K562 (cell line): Measurements from ENCODE around the gene VSTM2B. TPM values are rescaled to one million over a fixed set of nuclear protein-coding genes. Genes with fewer than 3 reads are reported as not detected.
A peak's percentile ranks its signal among the peaks of the same experiment; 100 is the strongest.

ENCODE experiments used
- ATAC-seq: fragments of 200-7000 bp; cut with Tn5 transposase; 3 replicates; pipeline ENCODE4 v1.9.1; 2020; ENCODE audit warnings: moderate library complexity
- BruUV-seq: library from RNA; stranded (reverse); fragments of 400-500 nt; replicated peaks from 2 replicates; lab custom pipeline; 2021; lab: Mats Ljungman, UMichigan
- CTCF ChIA-PET: fragments of 300-600 bp; formaldehyde crosslinking; extraction: SDS; loops from one replicate; lab custom pipeline; 2021; ENCODE audit warnings: low intra/inter-chr PET ratio; lab: Yijun Ruan, JAX
- POLR2A ChIA-PET: fragments of 300-600, 350-650 bp; sonication (Branson Sonifier 250); formaldehyde crosslinking; extraction: SDS; loops from one replicate; lab custom pipeline; 2021; ENCODE audit warnings: antibody characterized with exemption, inconsistent platforms; lab: Yijun Ruan, JAX
- DNase-seq, 4 experiments: peaks; one replicate each; pipeline versions ENCODE4 v3.0.0 to v3.0.0-alpha.2; 2011 to 2018; ENCODE audit warnings: low spot score in 3 of 4, mixed read lengths in 3 of 4; ENCODE audit errors: extremely low read depth in 1 of 4
- FAIRE-seq: peaks from 2 replicates; lab custom pipeline; 2011; peaks lifted over from hg19 to GRCh38; lab: Jason Lieb, UNC
- H2AFZ ChIP-seq: 2 replicates; pipeline ENCODE4 v1.6.0; 2011; ENCODE audit warnings: low read depth, low read length, control low read depth, inconsistent platforms
- H3K27ac ChIP-seq: fragments of 200-600 bp; 3 replicates; pipeline ENCODE4 v1.8.0; 2011; ENCODE audit warnings: low read depth, mild to moderate bottlenecking, control low read depth, inconsistent platforms, low read length, moderate library complexity, mixed read lengths; ENCODE audit errors: extremely low read depth
- H3K27me3 ChIP-seq, 2 experiments: fragments of 300-600 bp in 1 of 2; 2 replicates in 1 of 2; 3 replicates in 1 of 2; pipeline versions ENCODE4 v1.6.0 to v1.8.0; 2011; ENCODE audit warnings: inconsistent platforms in 2 of 2, low read length in 2 of 2, mild to moderate bottlenecking in 1 of 2, mixed read lengths in 1 of 2, moderate library complexity in 1 of 2; ENCODE audit not compliant: control insufficient read depth in 2 of 2, insufficient read depth in 2 of 2
- H3K36me3 ChIP-seq: fragments of 300-600 bp; 3 replicates; pipeline ENCODE4 v1.8.0; 2011; ENCODE audit warnings: mild to moderate bottlenecking, low read length, inconsistent platforms; ENCODE audit not compliant: control insufficient read depth, insufficient read depth
- H3K4me1 ChIP-seq, 2 experiments: fragments of 200-600 bp in 1 of 2; replicated peaks in 1 of 2; 2 replicates in 1 of 2; 3 replicates in 1 of 2; pipeline versions ENCODE4 v1.5.1 to v1.8.0; 2011; ENCODE audit warnings: inconsistent platforms in 2 of 2, low read length in 2 of 2, mild to moderate bottlenecking in 1 of 2, mixed read lengths in 1 of 2, moderate library complexity in 1 of 2; ENCODE audit not compliant: control insufficient read depth in 2 of 2, insufficient read depth in 2 of 2
- H3K4me2 ChIP-seq: 2 replicates; pipeline ENCODE4 v1.6.1; 2011; ENCODE audit warnings: low read length, control low read depth, inconsistent platforms, mixed read lengths; ENCODE audit not compliant: insufficient read depth
- H3K4me3 ChIP-seq: fragments of 200-600 bp; sonication (generic), shearing (Covaris generic); 2 replicates; pipeline ENCODE4 v1.5.1; 2016; ENCODE audit warnings: control low read depth, inconsistent platforms
- H3K79me2 ChIP-seq: fragments of 200-600 bp; 3 replicates; pipeline ENCODE4 v1.8.0; 2011; ENCODE audit warnings: low read length, inconsistent platforms; ENCODE audit not compliant: control insufficient read depth, insufficient read depth
- H3K9ac ChIP-seq, 2 experiments: 2 replicates each; pipeline versions ENCODE4 v1.6.0 to v1.6.1; 2011; ENCODE audit warnings: low read depth in 2 of 2, low read length in 2 of 2, control low read depth in 1 of 2, inconsistent platforms in 1 of 2, mild to moderate bottlenecking in 1 of 2, mixed read lengths in 1 of 2; ENCODE audit not compliant: insufficient read depth in 1 of 2
- H3K9me1 ChIP-seq: one replicate; pipeline ENCODE4 v1.6.0; 2011; ENCODE audit warnings: inconsistent platforms, mild to moderate bottlenecking, low read length, moderate library complexity; ENCODE audit not compliant: control insufficient read depth, insufficient read depth
- H3K9me3 ChIP-seq: replicated peaks from 2 replicates; pipeline ENCODE4 v1.5.1; 2011; ENCODE audit warnings: low read depth, low read length, inconsistent platforms; ENCODE audit not compliant: control insufficient read depth, insufficient read depth
- H4K20me1 ChIP-seq: replicated peaks from 2 replicates; pipeline ENCODE4 v1.6.1; 2011; ENCODE audit warnings: low read length, inconsistent platforms, mixed read lengths; ENCODE audit not compliant: control insufficient read depth, insufficient read depth
- NFATC3 ChIP-seq: fragments of 450-650 bp; IDR thresholded peaks from 2 replicates; pipeline ENCODE4 v1.6.1; 2017; ENCODE audit warnings: mild to moderate bottlenecking
- RBFOX2 ChIP-seq: fragments of 200-400 bp; formaldehyde crosslinking; IDR thresholded peaks from 2 replicates; pipeline ENCODE4 v1.6.1; 2017; ENCODE audit warnings: low read depth, mild to moderate bottlenecking, low read length, moderate library complexity
- XRCC4 ChIP-seq: IDR thresholded peaks from one replicate; pipeline ENCODE4 v1.6.1; 2011; ENCODE audit not compliant: insufficient read depth, insufficient read length; ENCODE audit errors: extremely low read depth
- ZNF778 ChIP-seq: fragments of 450-650 bp; formaldehyde crosslinking; IDR thresholded peaks from 2 replicates; pipeline ENCODE4 v1.4.0; 2020; ENCODE audit warnings: mild to moderate bottlenecking, moderate library complexity
- WGBS: fragments of 100-300 bp; shearing (Covaris generic); methylation state at CpG from one replicate; pipeline ENCODE4 v1.1.6; 2016; ENCODE audit warnings: low coverage, mixed read lengths; ENCODE audit not compliant: insufficient coverage; ENCODE audit errors: missing lambda C conversion rate; 5-methylcytosine and 5-hydroxymethylcytosine counted together
- in situ Hi-C: fragments of 300-500 bp; cut with MboI; formaldehyde crosslinking; loops from 4 replicates; pipeline ENCODE4 v1.15.0; 2018; ENCODE audit warnings: inconsistent platforms, mixed read lengths
- intact Hi-C: fragments of 100-400 bp; cut with micrococcal nuclease; formaldehyde crosslinking; loops from 2 replicates; pipeline ENCODE4 v1.14.2; 2022
- polyA plus RNA-seq, 8 experiments: library from polyadenylated mRNA; depleted of rRNA in 4 of 8; stranded (reverse) in 5 of 8; unstranded in 3 of 8; fragments of >200 nt; fragmentation: Nextera tagmentation in 2 of 8; fragmentation: Illumina TruSeq in 1 of 8; extraction: Ambion mirVana in 2 of 8; extraction: Trizol in 1 of 8; gene quantifications; 2 replicates each; pipeline versions ENCODE4 v1.2.1 to v1.2.3, GENCODE V29; 2011 to 2014; ENCODE audit warnings: inconsistent platforms in 1 of 8, missing spikeins in 1 of 8
- total RNA-seq, 7 experiments: library from RNA; depleted of rRNA in 6 of 7; stranded (reverse); fragments of >200 nt in 6 of 7; fragmentation: Illumina TruSeq in 2 of 7; extraction: Trizol in 2 of 7; gene quantifications; 2 replicates each; pipeline versions ENCODE4 v1.2.1 to v1.2.3, GENCODE V29; 2011 to 2021; ENCODE audit warnings: low replicate concordance in 1 of 7
- TF ChIP-seq, protein P1 (sequence below): fragments of 450-650 bp; formaldehyde crosslinking; IDR thresholded peaks from 2 replicates; pipeline ENCODE4 v1.4.0; 2020; ENCODE audit warnings: mild to moderate bottlenecking
- TF ChIP-seq, protein P2 (sequence below): fragments of 450-650 bp; IDR thresholded peaks from 2 replicates; pipeline ENCODE4 v1.6.1; 2016

The VSTM2B gene
- total and polyA plus RNA-seq, 9 of the 15 experiments (the other 6 are each of a cell fraction or from before 2014, with no cell fraction given): not detected

DNA sequence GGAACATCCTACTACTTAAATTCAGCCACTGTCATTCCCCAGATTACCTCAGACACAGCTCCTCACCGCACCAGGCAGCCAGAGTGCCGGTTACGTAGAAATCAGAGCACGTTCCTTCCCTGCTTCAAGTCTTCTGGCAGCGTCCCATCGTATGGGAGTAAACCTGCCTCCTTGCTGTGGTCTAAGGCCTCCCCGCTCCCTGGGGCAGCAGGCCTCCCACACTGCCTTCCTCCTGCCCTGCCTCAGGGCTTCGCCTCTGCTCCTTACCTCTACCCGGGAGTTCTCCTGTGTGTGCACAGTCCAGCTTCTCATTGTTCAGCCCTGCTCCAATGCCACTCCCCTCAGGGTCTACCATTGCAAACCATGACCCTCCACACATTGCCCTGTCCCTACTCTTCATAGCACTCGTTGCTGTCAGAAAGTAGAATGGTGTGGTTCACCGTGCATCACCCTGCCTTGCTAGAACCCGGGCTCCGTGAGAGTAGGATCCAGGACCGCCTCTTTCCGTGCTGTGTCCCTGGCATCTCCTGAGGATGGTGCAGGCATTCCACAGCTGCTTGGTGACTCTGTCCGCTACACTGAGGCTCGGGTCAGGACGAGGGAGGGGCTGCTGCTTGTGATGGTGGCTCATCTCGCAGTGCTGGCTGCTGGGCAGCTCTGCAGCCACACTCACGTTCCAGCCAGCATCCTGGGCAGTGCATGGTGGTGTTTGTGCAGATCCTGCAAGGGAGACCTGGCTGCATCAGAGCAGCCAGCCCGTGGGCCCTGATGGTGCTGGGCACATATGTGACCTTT lies 87.2 kb downstream of the VSTM2B start:
- POLR2A ChIA-PET: interaction anchor here (0.6 to 1.7 kb wide), 2 partner anchors 20 to 549 kb away, joined by 3 to 5 read pairs; no protein-coding TSS in a partner anchor
- H3K4me3 ChIP-seq: no peak overlapping the region
- H2AFZ ChIP-seq: no peak overlapping the region
- H3K27me3 ChIP-seq: no peaks in the 10 kb centered on the region
- DNase-seq (no peak), FAIRE-seq (no peak), ATAC-seq (no peak)
- H3K4me2 ChIP-seq: no peak overlapping the region
- H3K4me1 ChIP-seq: peaks cover 0 to 7% of the 10 kb centered on the region in 2 experiments; a peak in 2 of 5 replicates
- CTCF ChIA-PET: interaction anchor here (4.3 kb wide), 1 partner anchor 79 kb away, joined by 40 read pairs; no protein-coding TSS in a partner anchor
- in situ Hi-C loops: no loop called here
- intact Hi-C loops: no loop called here
- H3K79me2 ChIP-seq: no peaks in the 10 kb centered on the region
- peaks cover 77% of the 10 kb centered on the region for H3K36me3 ChIP-seq
- H3K9me3 ChIP-seq: no peaks in the 10 kb centered on the region
- TF ChIP-seq, protein P1, sequence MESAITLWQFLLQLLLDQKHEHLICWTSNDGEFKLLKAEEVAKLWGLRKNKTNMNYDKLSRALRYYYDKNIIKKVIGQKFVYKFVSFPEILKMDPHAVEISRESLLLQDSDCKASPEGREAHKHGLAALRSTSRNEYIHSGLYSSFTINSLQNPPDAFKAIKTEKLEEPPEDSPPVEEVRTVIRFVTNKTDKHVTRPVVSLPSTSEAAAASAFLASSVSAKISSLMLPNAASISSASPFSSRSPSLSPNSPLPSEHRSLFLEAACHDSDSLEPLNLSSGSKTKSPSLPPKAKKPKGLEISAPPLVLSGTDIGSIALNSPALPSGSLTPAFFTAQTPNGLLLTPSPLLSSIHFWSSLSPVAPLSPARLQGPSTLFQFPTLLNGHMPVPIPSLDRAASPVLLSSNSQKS (CRISPR knock-in tag): no peak
- no peak for TF ChIP-seq ZNF778 (CRISPR knock-in tag)
- no peak for TF ChIP-seq NFATC3
- TF ChIP-seq, protein P2, sequence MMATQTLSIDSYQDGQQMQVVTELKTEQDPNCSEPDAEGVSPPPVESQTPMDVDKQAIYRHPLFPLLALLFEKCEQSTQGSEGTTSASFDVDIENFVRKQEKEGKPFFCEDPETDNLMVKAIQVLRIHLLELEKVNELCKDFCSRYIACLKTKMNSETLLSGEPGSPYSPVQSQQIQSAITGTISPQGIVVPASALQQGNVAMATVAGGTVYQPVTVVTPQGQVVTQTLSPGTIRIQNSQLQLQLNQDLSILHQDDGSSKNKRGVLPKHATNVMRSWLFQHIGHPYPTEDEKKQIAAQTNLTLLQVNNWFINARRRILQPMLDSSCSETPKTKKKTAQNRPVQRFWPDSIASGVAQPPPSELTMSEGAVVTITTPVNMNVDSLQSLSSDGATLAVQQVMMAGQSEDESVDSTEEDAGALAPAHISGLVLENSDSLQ: no peak
- TF ChIP-seq RBFOX2: peak; percentile 21; the same call in 1 of the 2 replicates
- no peak for TF ChIP-seq XRCC4
- H3K9ac ChIP-seq: peak overlapping the region in 1 of 2 experiments; percentile 29; a peak in 1 of 4 replicates
- H3K9me1 ChIP-seq: peaks cover 4% of the 10 kb centered on the region
- no TSS peak for BruUV-seq
- H4K20me1 ChIP-seq: no peaks in the 10 kb centered on the region
- WGBS: 86% methylated on average over 18 of the region's 21 CpGs
- no peak overlapping the region for H3K27ac ChIP-seq
